Medulla oblongata (tissue), 1 donor: Measurements from ENCODE around the gene SEPHS1.
"Not testable (repeated sequence)": the region's sequence is repeated elsewhere in the genome, so short reads cannot be mapped to it uniquely, and the experiment has no call there.

Source experiments
- DNase-seq: peaks from one replicate; pipeline ENCODE4 v3.0.0-alpha.2; 2015; ENCODE audit errors: extremely low spot score

The SEPHS1 gene

DNA sequence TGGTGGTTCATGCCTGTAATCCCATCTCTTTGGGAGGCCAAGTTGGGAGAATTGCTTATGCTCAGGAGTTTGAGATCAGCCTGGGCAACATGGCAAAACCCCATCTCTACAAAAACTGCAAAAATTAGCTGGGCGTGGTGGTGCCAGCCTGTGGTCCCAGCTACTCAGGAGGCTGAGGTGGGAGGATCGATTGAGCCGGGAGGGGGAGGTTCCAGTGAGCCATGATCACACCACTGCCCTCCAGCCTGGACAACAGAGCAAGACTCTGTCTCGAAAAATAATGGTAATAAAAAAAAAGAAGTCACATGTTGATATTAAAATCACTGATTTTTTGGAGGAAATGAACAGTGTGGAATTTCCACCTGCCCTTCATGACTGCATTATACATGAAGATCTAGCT, 64.0 kb downstream of the SEPHS1 start:
- no peak for DNase-seq

DNA sequence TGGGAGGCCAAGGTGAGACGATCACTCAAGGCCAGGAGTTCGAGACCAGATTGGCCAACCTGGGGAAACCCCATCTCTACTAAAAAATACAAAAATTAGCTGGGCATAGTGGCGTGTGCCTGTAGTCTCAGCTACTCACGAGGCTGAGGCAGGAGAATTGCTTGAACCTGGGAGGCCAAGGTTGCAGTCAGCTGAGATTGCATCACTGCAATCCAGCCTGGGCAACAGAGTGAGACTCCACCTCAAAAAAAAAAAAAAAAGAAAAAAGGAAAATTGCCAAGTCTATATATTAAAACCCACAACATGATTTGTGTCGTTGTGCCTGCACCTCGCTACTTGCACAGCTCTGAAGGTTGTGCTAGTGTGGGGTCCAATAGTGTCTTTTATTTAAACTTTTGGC, 65.7 kb downstream of the SEPHS1 start:
- DNase-seq: not testable (repeated sequence)

DNA sequence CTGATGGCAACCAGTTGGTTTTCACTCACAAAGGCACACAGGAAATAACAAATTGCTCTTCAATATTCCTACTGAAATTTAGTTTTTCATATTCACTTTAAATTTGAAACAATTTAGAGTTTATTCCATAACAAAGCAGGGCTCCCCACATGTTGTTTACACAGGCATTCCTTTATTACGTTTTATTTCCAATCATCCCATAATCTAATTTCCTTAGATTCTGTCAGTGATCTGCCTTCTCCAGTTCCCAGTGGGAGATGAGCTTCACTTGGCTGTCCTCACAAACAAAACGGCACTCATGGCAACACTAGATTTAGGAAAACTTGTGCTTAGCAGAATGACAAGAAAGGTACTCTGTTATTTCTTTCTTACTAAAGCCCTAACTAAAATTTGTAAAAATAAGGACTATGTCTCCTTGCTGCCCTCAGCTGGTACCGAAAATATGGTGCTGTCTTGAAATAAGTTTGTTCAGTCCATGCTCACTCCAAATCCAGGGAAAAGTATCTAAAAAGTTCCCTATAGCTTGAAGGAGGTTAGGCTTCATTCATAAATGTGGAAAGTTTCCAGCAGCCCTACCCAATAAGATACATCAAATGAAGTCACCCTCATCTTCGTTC, 71.2 kb downstream of the SEPHS1 start:
- peak; percentile 13 for DNase-seq

DNA sequence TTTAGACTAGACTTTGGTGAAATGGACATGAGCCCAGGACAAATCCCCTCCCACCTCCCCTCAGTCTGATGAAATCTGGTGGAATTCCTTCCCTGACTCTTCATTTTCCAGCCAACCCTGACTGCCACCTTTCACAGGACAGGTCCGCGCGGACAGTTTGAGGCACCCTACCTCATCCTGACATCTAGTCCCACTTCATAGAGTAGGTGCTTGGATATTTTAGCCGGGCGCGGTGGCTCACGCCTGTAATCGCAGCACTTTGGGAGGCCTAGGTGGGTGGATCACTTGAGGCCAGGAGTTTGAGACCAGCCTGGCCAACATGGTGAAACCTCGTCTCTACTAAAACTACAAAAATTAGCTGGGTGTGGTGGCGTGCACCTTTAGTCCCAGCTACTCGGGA, 71.9 kb downstream of the SEPHS1 start:
- not testable (repeated sequence) for DNase-seq

DNA sequence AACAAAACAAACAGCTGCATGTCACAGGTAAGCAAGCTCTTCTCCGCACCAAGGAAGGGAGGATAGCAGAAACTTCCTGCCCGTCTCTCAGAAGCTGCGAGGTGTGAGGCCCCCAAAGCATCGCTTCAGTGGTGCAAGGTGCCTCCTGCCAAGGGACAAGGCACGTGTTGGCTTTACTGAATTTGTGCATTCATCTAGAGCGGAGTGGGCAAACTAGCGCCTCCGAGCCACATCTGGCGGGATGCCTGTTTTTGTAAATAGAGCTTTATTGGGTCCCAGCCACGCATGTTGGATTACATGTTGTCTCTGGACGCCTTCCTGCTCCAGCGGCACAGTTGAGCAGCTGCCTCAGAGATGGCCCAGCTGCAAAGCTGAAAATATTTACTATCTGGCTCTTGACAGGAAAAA, 75.9 kb downstream of the SEPHS1 start:
- peak; percentile 87 for DNase-seq

DNA sequence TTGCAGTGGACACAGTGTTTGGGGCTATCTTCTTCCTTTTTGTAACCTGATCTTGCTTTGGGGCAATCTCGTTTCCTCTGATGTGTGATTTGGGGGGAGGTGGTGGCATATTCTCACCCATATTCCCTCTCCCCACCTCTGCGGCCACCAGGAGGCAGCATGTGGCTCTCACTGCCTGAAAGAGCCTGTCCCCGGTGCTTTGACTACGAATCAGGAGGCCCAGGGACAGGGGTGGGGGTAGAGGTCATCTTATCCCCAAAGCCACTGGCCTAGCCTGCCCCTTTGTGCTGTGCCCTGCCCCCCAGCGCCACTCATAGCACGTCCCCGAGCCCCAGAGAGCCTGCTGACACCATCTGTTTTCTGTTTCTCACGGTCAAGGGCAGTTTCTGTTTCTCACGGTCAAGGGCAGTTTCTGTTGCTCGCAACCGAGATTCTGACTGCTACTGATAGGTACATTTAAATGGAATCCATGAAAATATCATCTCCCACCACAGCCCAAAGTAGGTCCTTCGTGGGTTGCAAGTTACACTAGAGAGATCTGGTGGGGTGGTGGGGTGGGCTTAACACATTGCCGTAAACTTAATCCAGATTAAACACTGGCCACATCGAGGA, 76.4 kb downstream of the SEPHS1 start:
- peak; percentile 11 for DNase-seq

DNA sequence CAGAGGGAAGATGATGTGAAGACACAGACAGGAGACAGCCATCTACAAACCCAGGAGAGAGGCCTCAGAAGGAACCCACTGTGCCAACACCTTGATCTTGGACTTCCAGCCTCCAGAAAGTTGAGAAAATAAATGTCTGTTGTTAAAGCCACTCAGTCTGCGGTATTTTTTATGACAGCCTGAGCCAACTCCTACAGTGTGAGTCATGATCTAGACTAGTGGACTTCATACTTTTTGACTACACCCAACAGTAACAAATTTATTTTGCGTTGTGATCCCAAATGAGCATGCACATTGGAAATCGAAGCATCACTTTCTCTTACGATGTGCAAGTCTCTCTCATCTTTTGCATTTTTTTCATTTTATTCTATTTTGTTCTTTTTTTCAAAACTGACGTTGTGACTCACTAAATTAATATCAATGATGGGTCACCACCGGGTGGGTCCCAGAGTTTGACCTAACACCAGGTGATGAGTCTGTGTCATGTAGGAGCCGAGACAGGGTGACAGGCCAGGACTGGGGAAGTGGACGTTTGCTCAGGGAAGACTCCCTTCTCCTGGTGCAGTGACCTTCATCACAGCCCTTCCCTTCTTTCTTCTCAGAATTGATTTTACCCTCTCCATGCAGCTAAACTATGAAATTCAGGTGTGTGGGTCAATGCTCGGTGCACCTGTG, 77.1 kb downstream of the SEPHS1 start:
- no peak for DNase-seq

DNA sequence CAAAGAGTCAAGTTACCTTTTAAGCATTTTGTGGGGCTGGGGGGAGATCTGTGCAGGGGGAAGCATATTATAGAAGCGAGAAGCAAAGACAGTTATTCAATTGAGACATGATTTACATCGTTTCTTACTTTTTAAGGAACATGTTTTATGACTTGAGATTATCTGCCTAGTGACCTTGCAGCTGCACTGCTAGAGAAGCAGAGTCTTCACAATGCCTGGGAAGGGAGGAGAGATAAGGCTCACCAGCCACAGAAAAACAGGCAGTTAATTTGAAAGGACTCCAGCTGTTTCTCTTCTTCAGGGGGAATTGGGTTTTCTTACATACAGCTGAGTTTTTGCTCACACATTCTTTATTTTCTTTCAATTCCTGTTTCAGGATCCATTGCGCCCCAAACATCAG, 79.3 kb downstream of the SEPHS1 start:
- DNase-seq: no peak

DNA sequence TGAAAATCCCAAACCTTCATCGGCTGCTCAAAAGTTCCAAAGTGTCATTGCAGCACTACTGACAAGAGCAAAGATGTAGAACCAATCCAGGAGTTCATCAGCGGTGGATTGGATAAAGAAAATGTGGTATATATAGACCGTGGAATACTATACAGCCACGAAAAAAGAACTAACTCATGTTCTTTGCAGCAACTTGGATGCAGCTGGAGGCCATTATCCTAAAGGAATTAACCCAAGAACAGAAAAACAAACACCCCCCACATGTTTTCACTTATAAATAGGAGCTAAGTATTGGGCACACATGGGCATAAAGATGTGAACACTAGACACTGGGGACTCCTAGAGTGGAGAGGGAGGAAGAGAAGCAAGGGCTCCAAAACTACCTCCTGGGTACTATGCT, 79.8 kb downstream of the SEPHS1 start:
- no peak for DNase-seq
